ENCODE measurements around the gene AAK1. TPM values are rescaled to one million over a fixed set of nuclear protein-coding genes. Genes with fewer than 3 reads are reported as not detected.

AAK1 gene
- total RNA-seq, 1 donor from 2014 or later = 68.2 TPM

DNA sequence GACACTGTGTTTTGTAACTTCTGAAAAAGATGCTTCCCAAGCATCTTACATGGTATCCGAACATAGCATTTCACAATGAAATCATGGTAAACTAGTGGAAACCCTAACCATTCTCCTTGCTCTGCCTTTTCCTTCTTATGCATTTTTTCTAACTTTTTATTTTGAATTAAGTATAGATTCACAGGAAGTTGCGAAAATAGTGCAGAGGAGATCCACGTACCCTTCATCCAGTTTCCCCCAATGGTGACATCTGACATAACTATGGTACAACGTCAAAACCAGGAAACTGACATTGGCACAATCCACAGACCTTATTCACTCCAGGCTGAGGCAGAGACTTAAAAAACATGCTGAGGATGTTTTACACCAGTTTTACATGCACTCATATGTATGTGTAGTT lies 38.3 kb downstream of the AAK1 start:
- no peaks in the 10 kb centered on the region for H3K9me3 Mint-ChIP-seq (ENCODE audit: unreplicated experiment)
- TF ChIP-seq, protein P1, sequence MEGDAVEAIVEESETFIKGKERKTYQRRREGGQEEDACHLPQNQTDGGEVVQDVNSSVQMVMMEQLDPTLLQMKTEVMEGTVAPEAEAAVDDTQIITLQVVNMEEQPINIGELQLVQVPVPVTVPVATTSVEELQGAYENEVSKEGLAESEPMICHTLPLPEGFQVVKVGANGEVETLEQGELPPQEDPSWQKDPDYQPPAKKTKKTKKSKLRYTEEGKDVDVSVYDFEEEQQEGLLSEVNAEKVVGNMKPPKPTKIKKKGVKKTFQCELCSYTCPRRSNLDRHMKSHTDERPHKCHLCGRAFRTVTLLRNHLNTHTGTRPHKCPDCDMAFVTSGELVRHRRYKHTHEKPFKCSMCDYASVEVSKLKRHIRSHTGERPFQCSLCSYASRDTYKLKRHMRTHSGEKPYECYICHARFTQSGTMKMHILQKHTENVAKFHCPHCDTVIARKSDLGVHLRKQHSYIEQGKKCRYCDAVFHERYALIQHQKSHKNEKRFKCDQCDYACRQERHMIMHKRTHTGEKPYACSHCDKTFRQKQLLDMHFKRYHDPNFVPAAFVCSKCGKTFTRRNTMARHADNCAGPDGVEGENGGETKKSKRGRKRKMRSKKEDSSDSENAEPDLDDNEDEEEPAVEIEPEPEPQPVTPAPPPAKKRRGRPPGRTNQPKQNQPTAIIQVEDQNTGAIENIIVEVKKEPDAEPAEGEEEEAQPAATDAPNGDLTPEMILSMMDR (IDR thresholded peaks at IDR 0.05; ENCODE audit: partially characterized antibody, unreplicated experiment) = no peak
- H3K27ac Mint-ChIP-seq (ENCODE audit: unreplicated experiment) = no peak overlapping the region
- H3K27me3 Mint-ChIP-seq (ENCODE audit: unreplicated experiment) = peaks cover 1% of the 10 kb centered on the region
- H3K4me3 Mint-ChIP-seq (ENCODE audit: unreplicated experiment) = no peak overlapping the region
- H3K36me3 Mint-ChIP-seq (ENCODE audit: unreplicated experiment) = peaks cover 8% of the 10 kb centered on the region
- no peak for DNase-seq
- H3K4me1 Mint-ChIP-seq (ENCODE audit: low read depth, unreplicated experiment) = peaks cover 2% of the 10 kb centered on the region

DNA sequence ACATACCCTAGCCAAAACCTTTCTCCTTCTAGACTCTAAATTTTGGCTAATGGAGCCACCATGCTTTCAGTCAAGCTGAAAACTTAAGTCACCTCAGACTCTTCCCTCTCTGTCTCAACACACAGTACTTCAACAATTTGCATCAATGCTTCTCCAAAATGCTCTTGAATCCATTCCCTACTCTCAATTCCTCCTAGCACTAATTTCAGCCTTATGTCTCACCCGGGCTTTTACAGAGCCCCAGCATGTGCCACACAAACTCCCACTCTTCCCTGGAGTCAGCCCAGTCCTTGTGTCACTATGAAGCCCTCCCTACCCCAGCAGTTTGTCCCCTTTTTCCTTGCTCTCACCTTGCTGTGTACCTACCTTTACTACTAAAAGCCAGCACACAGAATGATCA lies 38.7 kb downstream of the AAK1 start:
- Mint-ChIP-seq H3K4me3 (ENCODE audit: unreplicated experiment) (no peak overlapping the region), H3K27me3 (ENCODE audit: unreplicated experiment) (peaks cover 1% of the 10 kb centered on the region), H3K9me3 (ENCODE audit: unreplicated experiment) (no peaks in the 10 kb centered on the region), H3K27ac (ENCODE audit: unreplicated experiment) (no peak overlapping the region), H3K36me3 (ENCODE audit: unreplicated experiment) (peaks cover 8% of the 10 kb centered on the region), H3K4me1 (ENCODE audit: low read depth, unreplicated experiment) (peaks cover 2% of the 10 kb centered on the region)
- DNase-seq = no peak
- TF ChIP-seq, protein P1 (IDR thresholded peaks at IDR 0.05; ENCODE audit: partially characterized antibody, unreplicated experiment) = no peak

DNA sequence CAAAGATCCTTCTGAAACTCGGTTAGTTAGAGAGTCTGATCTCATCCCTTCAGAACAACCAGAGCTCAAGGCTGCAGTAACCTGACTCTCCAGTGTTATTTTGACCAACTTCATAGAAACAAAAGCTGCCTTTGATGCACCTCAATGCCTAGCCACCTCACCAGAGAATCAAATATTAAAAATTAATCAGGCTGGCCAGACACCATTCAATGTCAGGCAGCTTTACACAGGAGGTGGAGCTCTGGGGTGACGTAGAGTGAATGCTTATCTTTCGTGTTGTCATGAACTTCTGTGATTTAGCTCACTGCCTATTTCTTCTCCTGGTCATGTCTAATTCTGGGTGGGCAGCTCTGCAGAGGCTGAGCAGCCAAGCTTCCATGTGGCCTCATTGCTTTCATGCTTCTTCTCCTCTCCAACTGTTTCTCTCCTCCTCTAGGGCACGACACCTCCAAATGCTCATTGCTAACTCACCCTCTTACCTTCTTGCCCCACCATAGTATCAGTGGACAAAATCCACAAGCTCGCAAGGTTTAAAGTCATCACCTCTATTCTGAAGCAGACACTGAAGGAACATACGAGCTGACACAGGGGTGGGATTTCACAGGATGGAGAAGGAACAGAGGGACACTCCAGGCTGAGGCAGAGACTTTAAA lies 39.4 kb downstream of the AAK1 start:
- Mint-ChIP-seq H3K9me3 (ENCODE audit: unreplicated experiment) (no peaks in the 10 kb centered on the region), H3K4me3 (ENCODE audit: unreplicated experiment) (no peak overlapping the region), H3K36me3 (ENCODE audit: unreplicated experiment) (peaks cover 8% of the 10 kb centered on the region), H3K27me3 (ENCODE audit: unreplicated experiment) (peaks cover 1% of the 10 kb centered on the region), H3K27ac (ENCODE audit: unreplicated experiment) (no peak overlapping the region), H3K4me1 (ENCODE audit: low read depth, unreplicated experiment) (peaks cover 2% of the 10 kb centered on the region)
- no peak for DNase-seq
- TF ChIP-seq, protein P1 (IDR thresholded peaks at IDR 0.05; ENCODE audit: partially characterized antibody, unreplicated experiment) = no peak

DNA sequence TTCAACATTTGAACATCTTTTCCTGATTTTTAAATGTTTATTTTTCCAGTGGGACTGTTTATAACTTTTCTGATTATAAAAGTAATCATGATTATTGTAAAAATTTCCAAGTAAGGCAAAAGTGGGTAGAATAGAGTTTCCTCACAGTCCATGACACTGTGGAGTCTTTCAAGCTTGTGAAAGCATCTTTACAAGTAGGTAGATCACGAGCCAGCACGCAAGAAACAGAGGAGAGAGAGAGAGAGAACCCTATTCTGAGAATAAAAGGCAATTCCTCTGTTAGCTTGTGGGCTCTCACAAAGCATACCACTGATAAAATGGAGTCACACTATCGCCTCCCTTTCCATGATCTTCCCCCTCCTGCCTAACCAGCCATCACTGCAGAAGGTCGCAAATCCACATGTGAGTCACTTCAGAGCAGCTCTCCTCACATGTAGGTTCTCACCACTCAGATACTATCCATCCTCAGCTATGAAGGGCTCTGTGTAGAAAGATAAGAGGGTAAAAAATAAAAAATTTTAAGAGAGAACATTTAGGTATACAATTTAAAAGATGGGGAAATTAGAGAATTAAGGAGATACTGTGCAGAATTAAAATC lies 40.3 kb downstream of the AAK1 start:
- Mint-ChIP-seq H3K4me1 (ENCODE audit: low read depth, unreplicated experiment) (peaks cover 2% of the 10 kb centered on the region), H3K27me3 (ENCODE audit: unreplicated experiment) (peaks cover 1% of the 10 kb centered on the region), H3K27ac (ENCODE audit: unreplicated experiment) (no peak overlapping the region), H3K36me3 (ENCODE audit: unreplicated experiment) (peaks cover 8% of the 10 kb centered on the region), H3K9me3 (ENCODE audit: unreplicated experiment) (no peaks in the 10 kb centered on the region), H3K4me3 (ENCODE audit: unreplicated experiment) (no peak overlapping the region)
- no peak for DNase-seq
- TF ChIP-seq, protein P1 (IDR thresholded peaks at IDR 0.05; ENCODE audit: partially characterized antibody, unreplicated experiment) = no peak

DNA sequence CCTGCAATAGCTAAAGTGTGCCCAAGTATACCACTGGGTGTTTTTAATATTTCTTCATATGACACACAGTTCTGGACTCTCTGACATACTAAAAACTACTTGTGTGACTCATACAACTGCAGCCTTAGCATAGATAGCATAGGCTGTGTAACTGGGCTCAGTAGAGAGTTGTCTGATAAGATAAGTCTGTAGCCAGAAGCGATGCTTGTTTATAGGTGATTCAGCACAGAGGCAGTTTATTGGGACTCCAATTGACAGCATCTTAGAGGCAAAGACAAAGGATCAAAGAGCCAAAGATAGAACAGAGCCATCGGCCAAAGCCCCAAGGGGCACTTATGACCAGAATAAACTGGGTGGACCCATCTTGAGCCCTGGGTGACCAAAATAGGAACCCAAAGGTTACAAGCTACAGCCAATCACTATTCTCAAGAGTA lies 42.3 kb downstream of the AAK1 start:
- H3K4me3 Mint-ChIP-seq (ENCODE audit: unreplicated experiment) = no peak overlapping the region
- no peaks in the 10 kb centered on the region for H3K4me1 Mint-ChIP-seq (ENCODE audit: low read depth, unreplicated experiment)
- no peak for DNase-seq
- no peak overlapping the region for H3K27ac Mint-ChIP-seq (ENCODE audit: unreplicated experiment)
- H3K9me3 Mint-ChIP-seq (ENCODE audit: unreplicated experiment) = no peaks in the 10 kb centered on the region
- TF ChIP-seq, protein P1 (IDR thresholded peaks at IDR 0.05; ENCODE audit: partially characterized antibody, unreplicated experiment) = no peak
- H3K27me3 Mint-ChIP-seq (ENCODE audit: unreplicated experiment) = peaks cover 1% of the 10 kb centered on the region
- H3K36me3 Mint-ChIP-seq (ENCODE audit: unreplicated experiment) = peaks cover 8% of the 10 kb centered on the region
